ENCODE results near the gene AMBP.

AMBP gene

GRCh38 chr9:114031037-114031630 is 47.0 kb downstream of the AMBP start:
- DNase-seq (ENCODE audit: low read depth in 3 of 3) = no peak

DNA sequence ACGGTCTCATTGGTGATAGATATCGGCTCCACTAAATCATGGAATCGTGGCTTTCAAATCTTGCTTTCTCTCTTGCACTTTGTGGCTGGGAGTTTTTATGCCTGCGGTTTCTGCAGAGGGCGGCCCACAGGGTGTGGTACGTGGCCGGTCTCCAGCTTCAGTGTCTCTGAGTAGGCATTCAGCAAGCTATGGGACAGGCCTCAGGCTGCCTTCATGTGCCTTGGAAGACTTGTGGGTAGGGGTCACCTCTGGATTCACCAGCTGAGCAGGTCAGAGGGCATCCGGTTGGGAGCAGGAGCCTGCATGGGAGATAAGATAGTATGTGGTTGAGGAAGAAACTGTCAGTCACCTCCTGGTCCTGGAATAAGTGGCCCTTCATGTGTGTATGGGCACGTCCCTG is 47.7 kb downstream of the AMBP start:
- DNase-seq (ENCODE audit: low read depth in 3 of 3) = no peak

GRCh38 chr9:114029311-114030170 is 48.6 kb downstream of the AMBP start:
- DNase-seq (ENCODE audit: low read depth in 3 of 3) = no peak

DNA sequence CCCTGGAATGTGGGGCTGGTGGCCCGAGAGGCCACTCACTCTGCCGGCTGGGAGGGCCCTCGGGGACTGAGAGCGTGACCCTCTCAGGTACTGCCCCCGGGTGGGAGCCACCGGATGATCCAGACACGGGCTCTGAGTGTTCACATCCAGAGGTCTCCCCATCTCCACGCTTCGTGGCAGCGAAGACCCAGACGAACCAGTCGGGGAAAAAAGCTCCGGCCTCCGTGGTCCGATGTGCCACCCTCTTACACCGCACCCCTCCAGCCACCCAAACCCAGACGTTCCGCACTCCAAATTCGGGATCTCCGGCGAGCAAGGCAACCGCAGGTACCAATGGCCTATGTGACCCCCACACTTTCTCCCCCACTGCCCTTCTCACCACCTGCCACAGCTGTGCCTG is 49.5 kb downstream of the AMBP start:
- DNase-seq (ENCODE audit: low read depth in 3 of 3) = no peak

- DNase-seq (ENCODE audit: low read depth in 3 of 3) = no peak
These were observed 50.1 kb downstream of the AMBP start for GRCh38 chr9:114027863-114028465.

- no peak for DNase-seq (ENCODE audit: low read depth in 3 of 3)
These were observed 50.8 kb downstream of the AMBP start for GRCh38 chr9:114027159-114027862.

DNA sequence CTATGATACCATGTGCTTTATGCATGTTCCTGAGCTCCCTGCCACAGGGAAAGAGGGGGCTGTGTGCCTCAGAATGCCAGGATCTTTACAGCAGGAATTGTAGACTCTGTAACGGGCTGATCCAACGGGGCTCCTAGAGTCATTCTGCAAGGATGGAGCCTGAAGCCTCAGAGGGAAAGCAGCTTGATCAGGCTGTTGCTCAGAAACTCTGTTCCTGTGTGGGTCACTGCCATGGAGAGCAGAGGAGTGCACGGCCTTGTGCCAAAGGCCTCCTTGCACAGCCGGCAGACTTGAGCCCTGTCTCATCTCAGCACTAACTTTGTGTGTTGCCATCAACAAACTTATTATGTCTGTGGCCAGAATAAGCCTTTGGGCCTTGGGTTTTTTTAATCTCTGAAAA is 51.8 kb downstream of the AMBP start:
- no peak for DNase-seq (ENCODE audit: low read depth in 3 of 3)

DNA sequence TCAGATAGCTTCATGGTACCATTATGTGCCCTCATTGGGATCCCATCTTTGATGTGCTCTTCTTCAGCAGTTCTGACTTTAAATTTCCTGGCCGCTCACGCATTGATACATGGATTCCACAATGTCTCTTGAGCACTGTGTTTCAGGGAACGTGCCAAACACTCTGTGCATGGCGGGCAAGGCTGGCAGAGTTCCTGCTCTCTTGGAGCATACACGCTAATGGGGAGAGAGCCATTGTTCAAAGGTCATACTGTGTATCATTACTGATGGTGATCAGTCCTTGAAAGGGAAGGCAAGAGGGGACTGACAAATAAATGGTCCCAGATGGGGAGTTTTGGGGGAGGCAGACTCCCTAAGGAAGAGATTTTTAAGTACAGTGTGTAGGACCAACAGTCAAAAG is 52.3 kb downstream of the AMBP start:
- DNase-seq (ENCODE audit: low read depth in 3 of 3) = no peak

GRCh38 chr9:114025196-114025753 is 52.8 kb downstream of the AMBP start:
- no peak for DNase-seq (ENCODE audit: low read depth in 3 of 3)

DNA sequence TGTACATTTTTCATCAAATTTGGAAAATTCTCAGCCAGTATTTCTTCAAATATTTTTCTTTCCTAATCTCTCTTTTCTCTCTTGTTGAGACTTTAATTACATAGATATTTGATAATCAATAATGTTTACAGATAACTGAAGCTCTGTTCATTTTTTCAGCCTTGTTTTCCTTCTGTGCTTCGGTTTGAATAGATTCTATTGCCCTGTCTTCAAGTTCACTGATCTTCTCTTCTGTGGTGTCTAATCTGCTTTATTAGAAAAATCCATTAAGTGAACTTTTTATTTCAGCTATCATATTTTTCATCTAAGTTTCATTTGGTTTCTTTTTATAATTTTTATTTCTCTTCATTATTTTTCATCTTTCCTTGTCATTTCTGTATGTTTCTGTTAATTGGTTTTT is 54.1 kb downstream of the AMBP start:
- DNase-seq (ENCODE audit: low read depth in 3 of 3) = no peak

GRCh38 chr9:114021578-114021977 is 56.5 kb downstream of the AMBP start:
- no peak for DNase-seq (ENCODE audit: low read depth in 3 of 3)

- no peak for DNase-seq (ENCODE audit: low read depth in 3 of 3)
These were observed 60.1 kb downstream of the AMBP start for GRCh38 chr9:114017741-114018715.

GRCh38 chr9:114016629-114017423 is 61.3 kb downstream of the AMBP start:
- DNase-seq (ENCODE audit: low read depth in 3 of 3) = no peak

- DNase-seq (ENCODE audit: low read depth in 3 of 3) = no peak
These were observed 62.0 kb downstream of the AMBP start for GRCh38 chr9:114016101-114016500.

- DNase-seq (ENCODE audit: low read depth in 3 of 3) = no peak
These were observed 62.5 kb downstream of the AMBP start for GRCh38 chr9:114015607-114016006.

DNA sequence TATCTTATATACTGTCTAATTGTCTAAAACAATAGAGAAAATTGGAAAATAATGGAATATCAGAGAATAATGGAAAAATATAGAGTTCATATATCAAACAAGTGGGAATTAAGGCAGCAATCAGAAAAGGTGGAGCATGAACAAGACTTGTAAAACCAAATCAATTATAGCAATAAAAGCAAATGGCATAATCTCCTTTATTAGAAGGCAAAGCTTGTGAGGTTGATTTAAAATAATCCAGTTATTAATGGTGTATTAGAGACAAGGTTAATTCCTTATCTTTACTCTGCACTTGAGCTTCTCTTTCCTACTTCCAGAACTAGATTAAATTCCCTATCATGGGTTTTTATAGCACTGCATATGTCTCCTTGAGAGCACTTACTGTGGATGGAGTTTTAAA is 64.1 kb downstream of the AMBP start:
- no peak for DNase-seq (ENCODE audit: low read depth in 3 of 3)

DNA sequence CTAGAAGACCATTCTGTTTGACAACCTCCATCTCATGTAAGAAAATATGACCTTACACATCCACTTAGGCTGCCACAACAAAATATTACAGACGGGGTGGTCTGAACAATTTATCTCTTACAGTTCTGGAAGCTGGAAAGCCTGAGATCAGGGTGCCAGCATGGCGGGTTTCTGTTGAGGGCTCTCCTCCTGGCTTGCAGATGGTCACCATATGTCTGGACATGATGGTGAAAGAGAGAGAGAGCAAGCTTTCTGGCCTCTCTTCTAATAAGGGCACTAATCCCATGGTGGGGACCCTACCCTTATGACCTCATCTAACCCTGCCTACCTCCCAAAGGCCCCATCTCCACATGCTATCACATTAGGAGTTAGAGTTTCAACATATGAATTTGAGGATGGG is 66.0 kb downstream of the AMBP start:
- DNase-seq (ENCODE audit: low read depth in 3 of 3) = no peak

DNA sequence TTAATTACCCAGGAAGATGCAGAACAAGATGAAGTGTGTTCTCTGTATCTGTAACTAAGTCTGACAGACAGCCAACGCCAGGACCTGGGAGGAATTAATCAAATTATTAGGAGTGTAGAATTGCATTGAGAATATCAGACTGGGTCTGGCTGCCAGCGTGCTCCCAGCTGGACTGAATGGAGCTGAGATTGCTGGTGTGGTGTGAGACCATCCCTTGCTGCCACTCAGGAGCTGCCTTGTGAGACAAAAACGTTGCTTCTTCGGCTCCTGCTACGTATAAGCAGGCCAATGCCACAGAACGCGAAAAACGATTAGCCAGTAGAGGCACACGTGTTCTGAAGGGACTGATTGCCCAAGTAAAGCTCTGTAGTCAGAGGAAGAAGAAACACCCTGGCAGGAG is 66.8 kb downstream of the AMBP start:
- no peak for DNase-seq (ENCODE audit: low read depth in 3 of 3)

Data from stimulated activated CD4-positive, alpha-beta T cell treated with anti-CD3 and anti-CD28 coated beads, TNF-alpha, amount 100 ng/mL, for 48 hours (primary cell).